GM18907 (cell line): Measurements from ENCODE around the gene SPPL2B.

ENCODE experiments used
- ATAC-seq: cut with Tn5 transposase; IDR thresholded peaks from one replicate; pipeline ENCODE4 v1.9.1; 2021; ENCODE audit warnings: mild to moderate bottlenecking, moderate library complexity; ENCODE audit not compliant: unreplicated experiment

SPPL2B gene

DNA sequence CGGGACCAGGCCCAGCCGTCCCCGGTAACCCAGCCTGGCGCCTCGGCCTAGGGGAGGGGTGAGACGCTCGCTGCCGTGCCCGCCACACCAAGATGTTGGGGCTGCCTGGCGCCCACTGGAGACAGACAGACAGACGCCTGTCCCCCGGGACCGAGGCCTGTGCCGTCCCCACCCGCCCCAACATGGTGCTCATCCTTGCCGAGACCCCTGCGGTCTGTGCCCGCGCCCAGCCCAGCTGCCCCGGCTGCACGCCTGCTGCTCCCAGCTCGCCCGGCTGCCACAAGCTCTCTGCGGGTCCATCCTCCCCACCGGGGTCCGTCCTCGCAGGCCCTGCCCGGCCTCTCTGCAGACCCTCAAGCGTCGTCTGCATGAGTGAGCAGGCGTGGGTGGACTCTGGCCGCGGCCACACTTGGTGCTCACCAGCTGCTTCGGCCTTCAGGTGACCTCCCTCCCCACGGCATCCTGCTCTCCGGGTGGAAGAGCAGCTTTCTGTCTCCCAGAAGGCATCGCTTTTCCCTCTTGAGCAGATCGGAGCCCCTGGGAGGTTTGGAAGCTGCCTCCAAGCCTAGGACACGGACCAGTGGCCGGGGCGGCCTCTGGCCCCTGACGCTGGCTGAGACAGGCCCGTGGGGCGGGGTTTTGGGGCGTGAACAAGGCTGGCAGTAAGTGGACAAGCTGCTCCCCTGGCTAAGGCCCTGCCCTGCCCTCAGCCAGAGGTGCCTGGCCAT, 24.8 kb downstream of the SPPL2B start:
- ATAC-seq: no peak

DNA sequence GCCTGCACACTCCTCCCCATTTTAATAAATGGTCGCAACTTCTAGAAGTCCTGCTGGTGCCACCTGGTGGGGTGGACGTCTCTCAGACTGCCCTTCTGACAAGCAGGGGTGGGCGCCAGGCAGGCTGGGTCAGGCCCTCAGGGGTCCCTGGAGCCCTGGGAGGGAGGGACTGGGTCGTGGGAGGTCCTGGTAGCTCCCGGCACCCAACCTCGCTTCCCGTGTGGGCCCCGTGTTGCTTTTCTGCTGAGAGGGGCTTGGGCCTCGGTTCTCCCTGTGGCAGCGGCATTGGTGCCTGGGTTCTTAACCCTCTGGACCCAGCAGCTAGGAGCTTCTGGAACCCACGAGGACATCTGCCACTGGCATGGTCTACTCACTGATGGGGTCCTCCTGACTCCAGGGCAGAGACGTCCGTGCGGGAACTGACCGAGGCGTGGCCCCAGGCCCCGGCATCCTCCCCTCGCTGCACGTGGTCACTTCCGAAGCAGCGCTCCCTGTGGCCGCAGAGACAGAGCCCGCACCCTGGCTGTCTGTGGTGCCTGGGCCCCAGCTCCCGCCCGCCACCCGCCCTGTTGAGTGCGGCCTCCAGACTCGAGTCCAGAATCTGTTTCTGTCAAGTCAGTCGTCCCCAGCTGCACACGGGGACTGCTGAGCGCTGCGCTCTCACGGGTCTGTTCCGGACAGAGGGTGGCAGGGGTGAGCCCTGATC, 25.6 kb downstream of the SPPL2B start:
- ATAC-seq: no peak

DNA sequence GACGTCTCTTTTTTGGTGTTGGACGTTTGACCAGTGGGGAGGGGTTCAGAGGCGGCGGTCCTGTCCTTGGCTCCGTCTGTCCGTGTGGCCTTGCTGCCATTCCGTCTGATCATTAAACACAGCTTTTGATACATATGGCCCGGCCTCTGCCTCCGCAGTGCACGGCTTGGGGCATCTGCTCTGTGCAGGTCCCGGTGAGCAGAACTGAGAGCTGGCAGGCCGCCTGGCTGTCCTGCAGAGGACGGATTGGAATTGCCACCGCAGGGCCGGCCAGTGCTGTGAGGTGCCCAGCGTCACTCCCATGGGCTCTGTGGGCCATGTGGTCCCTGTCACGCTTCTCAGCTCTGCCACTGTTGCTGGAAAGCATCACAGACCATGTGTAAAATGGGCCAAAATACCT, 26.2 kb downstream of the SPPL2B start:
- no peak for ATAC-seq

DNA sequence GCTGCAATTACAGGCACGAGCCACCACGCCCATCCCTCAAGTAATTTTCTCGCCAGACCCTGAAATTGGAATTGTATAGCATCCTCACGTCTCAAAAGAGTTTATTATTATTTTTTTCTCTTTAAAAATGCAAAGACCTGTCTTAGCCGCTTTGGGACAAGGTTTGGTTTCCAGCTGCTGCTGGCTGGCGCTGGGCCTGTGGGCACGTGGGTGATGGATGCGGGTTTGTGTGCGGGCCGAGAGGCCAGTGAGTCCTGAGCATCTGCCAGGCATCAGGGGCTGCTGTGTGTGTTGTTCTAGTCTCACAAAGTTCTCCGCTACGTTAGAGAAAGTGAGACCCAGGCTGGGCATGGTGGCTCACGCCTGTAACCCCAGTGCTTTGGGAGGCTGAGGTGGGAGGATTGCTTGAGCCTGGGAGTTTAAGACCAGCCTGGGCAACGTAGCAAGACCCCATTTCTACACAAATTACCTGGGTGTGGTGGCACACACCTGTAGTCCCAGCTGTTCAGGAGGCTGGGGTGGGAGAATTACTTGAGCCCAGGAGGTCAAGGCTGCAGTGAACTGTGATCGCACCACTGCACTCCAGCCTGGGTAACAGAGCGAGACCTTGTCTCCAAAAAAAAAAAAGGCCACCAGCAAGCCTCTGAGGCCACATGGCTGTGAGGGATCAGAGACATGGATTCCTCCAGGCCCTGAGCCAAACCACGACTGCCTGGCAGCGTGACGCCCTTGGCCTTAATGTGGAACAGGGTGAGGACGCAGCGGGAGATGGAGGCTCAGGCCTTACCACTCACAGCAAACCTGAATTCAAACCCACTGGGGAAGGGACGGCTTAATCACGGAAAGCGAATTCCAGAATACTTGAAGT, 26.9 kb downstream of the SPPL2B start:
- no peak for ATAC-seq

DNA sequence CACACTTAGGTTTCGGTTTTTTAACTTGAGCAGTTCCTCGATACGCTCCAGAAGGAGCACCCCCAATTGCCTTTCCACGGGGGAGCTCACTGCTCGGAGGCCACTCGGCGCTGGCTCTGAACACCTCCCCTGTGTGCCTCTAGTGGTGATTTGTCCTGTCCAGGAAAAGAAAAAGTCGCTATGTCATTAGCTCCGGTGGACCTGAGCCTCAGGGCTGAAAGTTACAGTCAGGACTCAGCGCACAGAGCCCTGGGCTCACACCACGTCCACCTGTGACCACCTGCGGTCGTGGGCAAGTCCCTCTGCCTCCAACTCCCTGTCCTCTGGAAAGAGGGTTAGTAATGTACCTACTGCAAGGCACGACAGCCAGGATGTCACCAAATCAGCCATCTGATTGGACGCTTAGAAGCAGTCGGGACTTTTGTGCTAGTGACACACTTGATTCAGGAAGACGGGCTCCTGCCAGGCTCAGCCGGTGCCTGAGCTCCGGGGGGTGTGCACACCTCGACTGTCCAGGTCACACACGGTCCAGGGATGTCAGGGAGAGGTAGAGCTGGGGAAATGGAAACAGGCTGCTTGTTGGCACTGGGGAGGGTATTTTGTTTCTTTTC, 27.7 kb downstream of the SPPL2B start:
- no peak for ATAC-seq

DNA sequence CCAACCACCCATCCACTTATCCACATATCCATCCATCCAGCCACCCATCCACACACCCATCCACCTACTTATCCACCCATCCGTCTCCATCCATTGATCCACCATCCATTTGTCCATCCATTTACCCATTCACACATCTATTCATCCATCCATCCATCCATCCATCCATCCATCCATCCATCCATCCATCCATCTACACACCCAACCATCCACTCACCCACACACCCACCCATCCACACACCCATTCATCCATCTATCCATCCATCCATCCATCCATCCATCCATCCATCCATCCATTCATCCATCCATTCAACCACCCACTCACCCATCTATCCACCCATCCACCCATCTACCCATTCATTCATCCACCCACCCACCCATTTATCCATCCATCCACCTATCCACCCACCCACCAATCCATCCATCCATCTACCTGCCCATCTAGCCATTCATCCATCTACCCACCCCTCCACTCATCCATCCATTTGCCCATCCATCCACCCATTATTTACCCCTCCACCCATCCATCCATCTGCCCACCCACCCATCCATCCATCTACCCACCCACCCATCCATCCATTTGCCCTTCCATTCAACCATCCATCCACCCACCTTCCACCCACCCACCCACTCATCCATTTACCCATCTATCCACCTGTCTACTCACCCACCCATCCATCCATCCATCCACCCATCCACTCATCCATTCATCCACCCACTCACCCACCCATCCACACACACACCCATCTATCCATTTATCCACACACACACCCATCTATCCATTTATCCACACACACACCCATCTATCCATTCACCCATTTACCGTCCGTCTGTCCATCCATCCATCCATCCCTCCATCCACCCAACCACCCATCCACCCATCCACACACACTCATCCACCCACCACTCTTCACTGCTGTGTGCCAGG, 29.1 kb downstream of the SPPL2B start:
- ATAC-seq: no peak

DNA sequence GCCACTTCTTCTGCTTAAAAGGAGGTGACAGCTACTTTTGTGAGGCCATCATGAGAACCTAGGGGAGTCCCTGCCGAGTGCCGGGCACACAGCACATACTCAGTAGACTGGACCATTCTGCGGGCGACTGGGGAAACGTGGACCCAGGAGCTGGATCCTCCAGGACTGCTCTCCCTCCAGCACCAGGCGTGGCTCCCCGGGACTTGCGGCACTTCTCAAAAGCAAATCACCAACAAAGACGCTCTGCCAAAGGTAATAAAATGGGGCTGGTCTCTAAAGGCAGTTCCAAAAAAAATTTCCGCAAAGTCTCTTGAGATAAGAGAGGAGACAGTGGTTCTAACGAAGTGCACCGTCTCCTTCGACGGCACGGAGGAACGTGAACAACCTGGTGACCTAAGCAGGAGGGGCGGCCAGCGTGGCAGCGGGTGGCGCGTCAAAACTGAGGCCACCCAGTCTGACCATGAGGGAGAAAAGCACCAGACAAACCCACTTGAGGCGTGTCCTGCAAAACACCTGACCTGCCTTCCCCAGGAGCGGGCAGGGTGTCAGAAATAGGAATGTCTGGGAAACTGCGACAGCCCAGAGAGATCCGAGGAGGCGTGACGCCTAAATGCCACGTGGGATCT, 30.2 kb downstream of the SPPL2B start:
- no peak for ATAC-seq

DNA sequence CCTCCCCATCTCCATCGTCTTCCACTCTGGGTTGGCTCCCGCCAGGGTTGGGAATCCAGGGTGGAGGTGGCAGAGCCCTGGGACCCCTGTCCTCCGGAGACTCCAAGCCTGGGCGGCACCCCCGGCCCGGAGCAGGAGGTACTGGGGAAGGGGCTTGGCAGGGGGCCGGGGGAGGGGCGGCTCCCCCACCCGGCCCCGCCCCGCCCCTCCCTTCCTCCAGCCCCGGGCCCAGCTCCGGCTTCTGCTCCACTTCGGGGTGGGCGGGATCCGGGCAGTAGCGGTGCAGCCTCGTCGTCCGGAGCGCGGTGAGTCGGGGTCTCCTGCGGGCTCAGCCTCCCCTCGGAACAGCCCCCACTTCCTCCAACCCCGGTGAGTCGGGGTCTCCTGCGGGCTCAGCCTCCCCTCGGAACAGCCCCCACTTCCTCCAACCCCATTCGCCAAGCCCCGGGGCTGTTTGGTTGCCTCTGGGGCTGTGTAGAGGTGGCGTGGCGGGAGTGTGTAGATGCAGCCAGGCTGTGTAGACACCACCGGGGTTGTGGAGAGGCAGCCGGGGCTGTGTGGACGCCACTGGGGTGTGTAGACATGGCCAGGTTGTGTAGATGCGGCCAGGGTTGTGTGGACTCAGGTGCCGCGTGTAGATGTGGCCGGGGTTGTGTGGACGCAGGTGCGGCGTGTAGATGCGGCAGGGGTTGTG, 31.7 kb downstream of the SPPL2B start, which contains the start of gene TMPRSS9:
TSS of gene TMPRSS9 (plus strand) at position 274 of the 694 bp plus-strand sequence. CDS start 29,521 bp downstream, outside the sequence.
- no peak for ATAC-seq

DNA sequence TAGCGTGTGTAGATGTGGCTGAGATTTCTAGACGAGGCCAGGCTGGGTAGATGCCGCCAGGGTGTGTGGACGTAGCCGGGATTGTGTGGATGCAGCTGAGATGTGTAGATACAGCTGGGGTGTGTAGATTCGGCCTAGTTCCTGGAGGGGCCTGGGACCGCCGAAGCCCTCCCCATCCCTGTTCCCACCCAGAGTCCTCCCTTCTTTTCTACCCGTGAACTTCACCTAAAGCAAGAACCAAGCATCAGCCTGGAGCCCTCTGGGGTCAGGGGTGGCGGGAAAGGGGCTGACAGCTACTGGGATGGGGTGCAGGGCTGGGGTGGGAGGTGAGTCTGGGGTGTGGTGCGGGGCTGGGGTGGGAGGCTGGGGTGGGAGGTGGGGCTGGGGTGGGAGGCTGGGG, 32.3 kb downstream of the SPPL2B start:
- ATAC-seq: no peak

DNA sequence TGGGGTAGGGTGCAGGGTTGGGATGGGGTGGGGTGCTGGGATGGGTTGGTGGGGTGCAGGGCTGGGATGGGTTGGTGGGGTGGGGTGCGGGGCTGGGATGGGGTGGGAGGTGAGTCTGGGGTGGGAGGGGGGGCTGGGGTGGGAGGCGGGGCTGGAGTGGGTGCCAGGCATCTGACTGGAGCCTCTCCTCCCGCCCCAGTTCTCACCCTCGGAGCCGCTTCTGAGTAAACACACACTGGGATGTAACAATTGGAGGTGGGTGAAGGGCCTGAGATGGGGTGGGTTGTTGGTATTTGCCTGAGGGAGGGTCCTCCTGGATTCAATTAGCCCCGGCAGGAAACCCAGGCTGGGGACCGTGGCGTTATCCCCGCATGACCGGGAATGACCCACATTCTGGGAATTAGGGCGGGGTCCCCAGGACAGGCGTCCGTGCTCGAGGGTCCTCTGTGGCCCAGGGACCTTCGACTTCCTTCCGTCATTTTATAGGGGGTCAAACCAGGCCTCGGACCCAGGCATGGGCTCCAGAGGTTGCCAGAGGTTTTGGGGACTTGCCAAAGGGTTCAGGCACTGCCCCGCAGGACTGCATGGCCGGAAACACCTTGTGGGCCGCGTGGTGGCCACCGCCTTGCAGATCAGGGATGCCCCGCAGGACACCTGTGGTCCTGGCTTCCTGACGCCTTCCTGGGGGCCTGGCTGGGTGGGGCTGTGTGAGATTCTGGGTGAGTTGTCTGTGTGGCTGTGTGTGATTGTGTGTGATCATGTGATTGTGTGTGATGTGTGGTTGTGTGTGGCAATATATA, 33.0 kb downstream of the SPPL2B start:
- ATAC-seq: no peak

DNA sequence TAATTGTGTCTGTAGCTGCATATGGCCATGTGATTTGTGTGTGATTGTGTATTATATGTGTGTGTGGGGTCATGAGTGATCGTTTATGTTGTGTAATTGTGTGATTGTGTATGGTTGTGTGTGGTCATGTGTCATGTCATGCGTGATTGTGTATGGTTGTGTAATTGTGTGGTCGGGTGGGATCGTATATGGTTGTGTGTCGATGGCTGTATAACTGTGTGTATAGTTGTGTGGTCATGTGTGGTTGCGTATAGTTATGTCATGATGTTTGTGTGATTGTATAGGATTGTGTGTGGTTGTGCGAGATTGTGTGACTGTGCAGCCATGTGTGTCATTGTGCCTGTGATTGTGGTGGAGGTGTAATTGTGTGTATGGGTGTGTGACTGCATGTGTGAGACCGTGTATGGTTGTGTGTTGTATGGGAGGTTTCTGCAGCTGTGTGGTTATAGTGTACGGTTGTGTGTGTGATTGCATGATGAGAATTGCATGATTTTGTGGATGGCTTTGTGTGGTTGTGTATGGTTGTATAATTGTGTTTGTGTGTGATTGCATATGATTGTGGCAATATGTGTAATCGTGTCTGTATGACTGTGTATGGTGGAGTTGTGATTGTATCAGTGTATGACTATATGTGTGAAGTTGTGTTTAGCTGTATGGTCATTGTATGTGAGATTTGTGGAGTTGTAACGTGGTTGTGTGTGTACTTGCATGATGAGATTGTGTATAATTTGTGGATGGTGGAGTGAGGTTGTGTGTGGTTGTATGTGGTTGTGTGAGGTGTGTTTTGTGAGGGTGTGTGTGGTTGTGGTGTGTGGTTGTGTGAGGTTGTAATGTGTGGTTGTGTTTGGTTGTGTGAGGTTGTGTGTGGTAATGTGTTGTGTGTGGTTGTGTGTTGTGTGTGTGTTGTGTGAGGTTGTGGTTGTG, 33.8 kb downstream of the SPPL2B start:
- ATAC-seq: no peak

DNA sequence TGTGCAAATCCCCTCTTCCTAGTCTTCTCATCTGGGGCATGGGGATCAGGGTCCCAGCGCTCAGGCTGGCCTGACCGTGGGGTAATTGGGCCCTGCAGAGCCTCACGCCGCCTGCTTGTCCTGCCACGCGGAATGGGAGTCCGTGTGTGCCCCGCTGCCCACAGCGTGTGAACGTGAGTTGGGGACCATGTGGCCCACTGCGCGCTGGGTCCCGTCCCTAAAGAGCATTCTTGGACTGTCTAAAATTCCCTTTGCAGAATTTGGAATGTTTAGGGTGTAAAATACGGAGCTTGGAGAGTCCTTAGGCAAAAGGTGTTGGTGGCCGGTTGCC, 34.5 kb downstream of the SPPL2B start:
- no peak for ATAC-seq

DNA sequence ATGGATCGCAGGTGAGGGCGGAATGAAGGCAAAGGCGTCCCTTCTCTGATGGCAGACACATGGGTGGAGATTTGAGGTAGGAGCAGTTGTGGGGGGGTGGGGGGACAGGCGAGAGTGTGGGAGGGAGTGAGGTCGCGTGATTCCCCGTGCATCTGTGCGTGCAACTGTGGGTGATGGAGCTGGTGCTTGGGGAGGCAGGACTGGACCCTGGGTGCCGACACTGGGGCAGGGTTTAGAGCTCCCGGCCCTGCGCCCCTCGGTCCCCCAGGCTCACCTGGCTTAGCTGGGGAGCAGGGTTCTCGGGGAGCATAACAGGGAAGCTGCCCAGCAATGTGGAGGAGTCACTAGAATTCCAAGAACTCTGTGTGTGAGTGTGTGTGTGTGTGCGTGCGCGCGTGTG, 34.9 kb downstream of the SPPL2B start:
- ATAC-seq: no peak

DNA sequence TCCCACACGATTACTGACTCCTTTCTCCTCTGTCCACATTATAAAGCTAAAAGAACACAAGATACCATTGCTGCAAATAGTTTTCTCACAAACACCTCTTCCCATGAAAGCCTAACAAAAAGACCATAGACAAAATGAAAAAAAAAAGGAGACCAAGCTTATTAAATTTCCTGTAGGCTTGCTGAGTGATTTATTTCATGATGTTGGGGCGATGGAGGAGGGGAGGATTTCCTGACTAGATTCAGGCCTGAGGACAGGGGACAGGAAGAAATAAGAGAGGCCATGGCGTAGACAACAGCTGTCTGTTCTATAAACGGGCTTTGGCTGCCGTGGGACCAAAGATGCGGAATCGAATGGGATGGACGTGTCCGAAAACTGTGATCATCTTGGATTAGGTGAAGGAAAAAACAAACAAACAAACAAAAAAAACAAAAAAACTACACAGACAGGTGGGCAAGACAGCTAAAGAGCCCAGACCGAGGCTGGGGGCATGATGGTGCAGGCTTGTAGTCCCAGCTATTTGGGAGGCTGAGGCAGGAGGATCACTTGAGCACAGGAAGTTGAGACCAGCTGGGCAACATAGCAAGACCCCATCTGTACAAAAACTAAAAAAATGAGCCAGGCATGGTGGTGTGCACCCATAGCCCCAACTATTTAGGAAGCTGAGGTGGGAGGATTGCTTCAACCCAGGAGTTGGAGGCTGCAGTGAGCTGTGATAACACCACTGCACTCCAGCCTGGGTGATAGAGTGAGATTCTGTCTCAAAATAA, 36.9 kb downstream of the SPPL2B start:
- ATAC-seq: no peak

DNA sequence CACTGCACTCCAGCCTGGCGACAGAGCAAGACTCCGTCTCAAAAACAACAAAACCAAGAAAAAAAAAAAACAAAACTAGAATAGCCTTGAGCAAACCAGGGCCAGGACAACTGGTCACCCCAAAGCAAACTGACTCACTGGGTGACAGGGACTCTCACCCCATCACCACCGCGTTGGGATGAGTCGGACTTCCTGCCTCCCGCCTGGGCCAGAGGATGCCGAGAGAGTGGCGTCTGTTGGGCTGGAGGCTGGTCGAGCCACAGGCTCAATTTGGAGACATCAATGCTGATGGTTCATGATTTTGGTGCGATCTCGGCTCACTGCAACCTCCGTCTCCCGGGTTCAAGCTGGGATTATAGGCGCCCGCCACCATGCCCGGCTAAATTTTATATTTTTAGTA, 43.2 kb downstream of the SPPL2B start:
- ATAC-seq: no peak

DNA sequence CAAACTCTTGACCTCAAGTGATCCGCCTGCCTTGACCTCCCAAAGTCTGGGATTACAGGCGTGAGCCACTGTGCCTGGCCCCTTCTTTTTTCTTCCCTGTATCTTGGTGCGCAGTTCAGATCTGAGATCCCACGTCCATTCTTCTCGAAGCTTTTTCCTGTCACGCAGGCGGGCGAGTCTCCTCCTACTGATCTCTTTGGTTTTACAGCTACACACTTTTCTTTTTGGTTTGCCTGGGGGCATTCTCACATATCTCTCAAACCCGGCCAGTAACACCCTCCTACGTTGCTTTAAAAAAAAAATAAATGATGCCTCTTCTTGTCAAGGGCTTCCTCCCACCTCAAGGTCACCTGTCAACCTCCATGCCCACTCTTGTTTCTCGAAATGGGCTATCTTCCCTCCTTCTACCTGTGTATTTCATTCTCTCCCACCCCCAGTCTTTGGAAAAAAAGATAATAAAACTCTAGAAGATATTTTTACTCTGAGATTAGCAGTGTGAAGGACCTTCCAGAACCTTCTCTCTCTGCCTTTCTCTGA, 43.7 kb downstream of the SPPL2B start:
- ATAC-seq: no peak
